Astrocyte of the hippocampus (primary cell): ENCODE data around the gene CTSV.
"Not testable (repeated sequence)": the region's sequence is repeated elsewhere in the genome, so short reads cannot be mapped to it uniquely, and the experiment has no call there.

Experiments
- DNase-seq: peaks from one replicate; pipeline ENCODE4 v3.0.0; 2011; ENCODE audit warnings: low read depth, low spot score

CTSV gene

GRCh38 chr9:97041898-97042297 is 3.0 kb upstream of the CTSV start:
- no peak for DNase-seq

DNA sequence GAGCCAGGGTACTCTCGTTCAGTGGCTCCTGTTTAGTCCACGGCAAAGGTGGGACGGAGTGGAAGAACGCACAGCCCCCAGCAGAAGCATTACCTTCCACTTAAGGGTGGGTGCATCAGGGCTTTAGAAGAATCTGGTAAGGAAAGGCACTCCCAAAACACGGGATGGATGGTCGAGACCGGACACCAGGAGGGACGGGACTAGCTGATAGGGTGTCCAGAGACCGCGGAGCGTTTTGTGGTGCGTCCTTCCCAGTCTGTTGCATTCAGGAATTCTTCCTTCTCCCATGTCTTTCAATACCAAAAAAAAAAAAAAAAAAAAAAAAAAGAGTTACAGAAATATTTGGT is 545 bp upstream of the CTSV start:
- peak; percentile 72 for DNase-seq

DNA sequence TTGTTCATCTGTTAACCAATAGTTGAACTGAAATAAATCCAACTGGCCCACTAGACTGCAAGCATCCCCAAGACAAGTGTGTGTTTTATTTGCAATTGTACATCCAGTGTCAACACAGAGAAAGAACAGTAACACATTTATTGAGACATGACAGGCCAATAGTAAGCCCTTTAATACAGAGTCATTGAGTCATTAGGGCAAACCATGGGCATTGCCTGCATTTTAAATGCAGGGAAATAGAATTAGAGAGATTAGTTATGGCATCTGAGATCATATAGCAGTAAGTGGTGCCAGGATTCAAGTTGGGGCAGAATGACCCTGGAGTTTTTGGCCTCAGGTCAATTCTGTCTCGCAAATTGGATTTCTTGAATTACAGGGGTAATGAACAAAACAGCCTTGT is 15.4 kb downstream of the CTSV start:
- not testable (repeated sequence) for DNase-seq

GRCh38 chr9:97013151-97014132 is 25.5 kb downstream of the CTSV start:
- peak; percentile 76 for DNase-seq

DNA sequence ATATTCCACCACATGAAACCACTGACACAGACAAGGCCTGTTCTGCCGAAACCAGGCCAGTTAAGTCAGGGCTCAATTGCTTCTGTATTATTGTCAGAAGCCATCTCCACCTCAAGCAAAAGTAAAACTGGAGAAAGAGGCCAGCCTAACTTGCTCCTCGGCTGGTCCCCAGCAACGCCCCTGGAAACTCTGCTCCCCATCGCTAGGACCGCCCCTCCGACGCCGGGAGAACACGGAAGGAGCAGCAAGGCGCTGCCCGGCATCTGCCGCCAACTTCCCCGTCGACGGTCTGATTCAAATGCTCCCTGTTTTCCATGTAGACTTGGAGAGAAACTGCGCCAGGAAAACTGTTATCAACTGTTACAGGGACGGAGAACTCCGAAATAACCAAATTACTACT is 26.3 kb downstream of the CTSV start:
- DNase-seq: peak; percentile 14

DNA sequence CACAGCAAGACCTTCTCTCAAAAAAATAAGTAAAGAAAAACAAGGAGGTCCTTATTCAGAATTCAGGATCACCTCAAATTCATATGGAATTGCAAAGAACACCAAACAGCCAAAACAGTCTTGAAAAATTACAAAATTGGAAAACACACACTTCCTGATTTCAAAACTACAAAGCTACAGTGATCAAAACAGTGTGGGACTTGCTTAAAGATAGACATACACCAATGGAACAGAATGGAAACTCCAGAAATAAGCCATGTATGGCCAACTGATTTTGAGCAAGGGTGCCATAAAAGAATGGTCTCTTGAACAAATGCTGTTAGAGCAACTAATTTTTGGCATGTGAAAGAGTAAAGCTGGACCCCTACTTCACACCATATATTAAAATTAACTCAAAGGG is 36.7 kb downstream of the CTSV start:
- DNase-seq: not testable (repeated sequence)

GRCh38 chr9:97001338-97001737 is 37.6 kb downstream of the CTSV start:
- not testable (repeated sequence) for DNase-seq

DNA sequence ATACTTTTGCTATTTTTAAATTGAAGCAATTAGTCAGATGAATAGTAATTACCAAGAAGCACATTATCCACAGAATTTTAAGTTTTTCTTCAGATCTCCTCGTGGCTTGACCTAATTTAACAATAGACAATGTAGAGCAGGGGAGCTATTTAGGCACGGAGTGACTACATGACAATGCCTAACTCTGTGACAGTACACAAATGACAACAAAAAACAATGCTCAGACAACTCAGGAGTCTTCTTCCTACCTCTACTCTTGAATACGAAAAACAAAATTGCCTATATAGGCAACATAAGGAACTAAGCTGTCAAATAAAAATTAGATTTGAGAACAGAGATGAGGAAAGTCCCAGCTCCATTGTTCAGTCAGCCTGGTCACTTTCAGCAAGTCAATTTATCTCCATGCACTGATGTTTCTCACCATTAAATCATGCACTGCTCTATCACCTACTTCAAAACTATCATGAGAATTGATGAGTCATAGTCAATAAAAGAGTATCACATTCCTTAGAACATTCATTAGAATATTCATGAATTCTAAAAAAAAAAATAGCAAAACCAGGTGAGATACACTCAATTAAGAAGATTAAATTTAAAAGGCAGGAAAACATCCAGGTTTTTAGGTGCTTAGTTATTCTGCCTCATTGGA is 38.7 kb downstream of the CTSV start:
- DNase-seq: not testable (repeated sequence)

DNA sequence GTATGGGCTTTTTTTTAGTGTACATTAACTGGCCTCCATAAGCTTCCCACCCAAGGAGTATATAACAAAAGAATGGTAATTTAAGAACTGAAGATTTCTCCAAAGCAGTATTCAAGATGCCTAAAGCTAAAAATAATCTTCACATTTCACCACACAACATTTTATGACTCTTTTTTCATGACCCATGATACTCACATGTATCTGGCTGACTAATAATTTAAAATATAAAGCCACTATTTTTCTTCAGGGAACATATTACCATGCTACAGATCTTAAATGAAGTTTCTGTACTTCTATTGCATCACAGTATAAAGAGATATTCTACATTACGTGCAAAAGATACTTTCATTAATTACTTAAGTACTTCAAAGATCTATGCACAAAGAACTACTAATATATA is 39.2 kb downstream of the CTSV start:
- not testable (repeated sequence) for DNase-seq

- not testable (repeated sequence) for DNase-seq
Observed at GRCh38 chr9:96997009-96997701, 41.8 kb downstream of the CTSV start.

DNA sequence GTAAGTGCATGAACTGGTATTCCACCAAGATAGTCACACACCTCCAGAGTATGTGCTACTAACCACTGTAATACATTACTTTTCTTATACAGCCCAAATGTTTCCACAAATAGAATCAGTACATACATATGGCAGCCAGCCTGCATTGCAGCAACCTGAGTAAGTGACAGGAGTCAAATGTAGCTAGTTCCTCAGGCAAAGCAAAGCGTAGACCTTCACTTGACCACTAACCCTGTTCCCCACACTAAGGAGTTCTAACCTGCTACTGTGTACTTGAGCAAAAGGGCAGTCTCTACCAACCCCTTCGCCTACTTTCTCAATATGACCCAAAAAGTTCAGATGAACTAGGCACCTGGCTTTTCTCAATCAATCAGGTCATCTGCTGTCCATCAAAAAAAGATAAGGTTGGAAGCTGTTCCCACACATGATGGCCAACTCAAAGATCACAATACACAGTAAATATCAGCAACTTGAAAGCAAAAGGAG is 44.4 kb downstream of the CTSV start:
- DNase-seq: not testable (repeated sequence)

DNA sequence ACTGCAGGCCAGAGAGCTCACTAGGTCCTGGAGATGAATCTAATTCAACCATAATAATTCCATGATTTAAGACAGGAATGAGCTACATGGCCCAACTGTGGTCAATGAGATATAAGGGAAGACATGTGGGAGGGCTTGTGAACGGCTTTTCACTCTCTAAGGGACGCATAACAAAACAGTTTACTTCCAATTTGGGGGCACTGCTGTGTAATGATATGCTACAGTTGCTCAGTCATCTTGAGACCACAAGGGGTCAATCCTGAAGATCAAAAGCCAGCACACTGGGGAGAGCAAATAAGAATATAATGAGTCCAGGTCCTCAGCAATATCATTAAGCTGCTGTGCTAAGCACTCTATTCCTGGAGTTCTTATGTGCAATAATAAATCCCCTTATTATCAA is 46.6 kb downstream of the CTSV start:
- not testable (repeated sequence) for DNase-seq

GRCh38 chr9:96989747-96990318 is 49.1 kb downstream of the CTSV start:
- not testable (repeated sequence) for DNase-seq

DNA sequence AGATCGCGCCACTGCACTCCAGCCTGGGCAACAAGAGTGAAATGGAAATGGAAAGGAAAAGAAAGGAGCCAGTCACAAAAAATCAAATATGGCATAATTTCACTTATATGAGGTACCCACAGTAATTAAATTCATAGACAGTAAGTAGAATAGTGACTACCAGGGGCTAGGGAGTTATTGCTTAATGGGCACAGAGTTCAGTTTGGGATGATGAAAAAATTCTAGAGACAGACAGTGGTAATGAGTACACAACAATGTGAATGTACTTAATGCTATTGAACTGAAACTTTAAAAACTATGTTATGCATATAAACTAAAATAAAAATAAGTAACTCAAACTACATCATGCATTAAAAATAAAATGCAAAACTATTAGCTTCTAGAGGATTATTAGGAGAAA is 54.1 kb downstream of the CTSV start:
- DNase-seq: not testable (repeated sequence)

GRCh38 chr9:96984139-96984538 is 54.8 kb downstream of the CTSV start:
- DNase-seq: not testable (repeated sequence)

GRCh38 chr9:96983496-96984122 is 55.3 kb downstream of the CTSV start:
- DNase-seq: not testable (repeated sequence)
